Liver (tissue), 9 donors: ENCODE measurements around the gene ZNF331. TPM values are rescaled to one million over a fixed set of nuclear protein-coding genes. Genes with fewer than 3 reads are reported as not detected.

Experiments used
- DNase-seq: peaks from one replicate; pipeline ENCODE4 v3.0.0-alpha.2; 2017; ENCODE audit warnings: low spot score
- H3K27ac ChIP-seq, 2 donors: one replicate each; pipeline ENCODE4 v1.7.0; 2013; ENCODE audit warnings: inconsistent platforms in 2 of 2, low read length in 2 of 2, control low read depth in 1 of 2, low read depth in 1 of 2, mild to moderate bottlenecking in 1 of 2
- H3K27me3 ChIP-seq, 4 donors: one replicate each; pipeline versions ENCODE4 v1.6.1 to v1.7.0; 2013; ENCODE audit warnings: low read length in 3 of 4, inconsistent platforms in 1 of 4, mild to moderate bottlenecking in 1 of 4, moderate library complexity in 1 of 4; ENCODE audit not compliant: control insufficient read depth in 4 of 4, insufficient read depth in 4 of 4
- H3K36me3 ChIP-seq, 4 donors: one replicate each; pipeline versions ENCODE4 v1.6.1 to v1.7.0; 2013; ENCODE audit warnings: low read length in 3 of 4, mild to moderate bottlenecking in 3 of 4, low read depth in 1 of 4, moderate library complexity in 1 of 4; ENCODE audit not compliant: control insufficient read depth in 4 of 4, insufficient read depth in 3 of 4
- H3K4me1 ChIP-seq, 4 donors: one replicate each; pipeline versions ENCODE4 v1.6.1 to v1.7.0; 2013; ENCODE audit warnings: low read length in 3 of 4, mild to moderate bottlenecking in 3 of 4, moderate library complexity in 1 of 4; ENCODE audit not compliant: control insufficient read depth in 4 of 4, insufficient read depth in 4 of 4
- H3K4me3 ChIP-seq, 3 donors: one replicate each; pipeline versions ENCODE4 v1.6.1 to v1.7.0; 2013; ENCODE audit warnings: low read length in 3 of 3, control low read depth in 1 of 3, low read depth in 1 of 3, mild to moderate bottlenecking in 1 of 3
- H3K9ac ChIP-seq, 2 donors: one replicate each; pipeline ENCODE4 v1.7.0; 2013; ENCODE audit warnings: low read length in 2 of 2, mild to moderate bottlenecking in 2 of 2, moderate library complexity in 2 of 2, control low read depth in 1 of 2, low read depth in 1 of 2
- H3K9me3 ChIP-seq, 4 donors: one replicate each; pipeline versions ENCODE4 v1.6.1 to v1.7.0; 2013; ENCODE audit warnings: low read length in 3 of 4; ENCODE audit not compliant: control insufficient read depth in 4 of 4
- ATF3 ChIP-seq: IDR thresholded peaks from 2 replicates; pipeline ENCODE4 v1.6.1; 2016; ENCODE audit warnings: antibody characterized with exemption
- EGR1 ChIP-seq, 2 donors: IDR thresholded peaks; 2 replicates each; pipeline ENCODE4 v1.6.1; 2016 to 2018; ENCODE audit warnings: antibody characterized with exemption in 2 of 2, low read depth in 2 of 2
- FOXA1 ChIP-seq: IDR thresholded peaks from 2 replicates; pipeline ENCODE4 v1.6.1; 2016; ENCODE audit warnings: antibody characterized with exemption
- FOXA2 ChIP-seq: IDR thresholded peaks from 2 replicates; pipeline ENCODE4 v1.6.1; 2016; ENCODE audit warnings: antibody characterized with exemption
- GABPA ChIP-seq, 2 donors: IDR thresholded peaks in 1 of 2; conservative IDR thresholded peaks in 1 of 2; 2 replicates each; pipeline ENCODE4 v1.6.1; 2016; ENCODE audit warnings: antibody characterized with exemption in 2 of 2, mild to moderate bottlenecking in 1 of 2, moderate library complexity in 1 of 2
- HNF4A ChIP-seq, 2 donors: conservative IDR thresholded peaks; 2 replicates each; pipeline ENCODE4 v1.6.1; 2016; ENCODE audit warnings: antibody characterized with exemption in 2 of 2, mild to moderate bottlenecking in 2 of 2
- HNF4G ChIP-seq: IDR thresholded peaks from 2 replicates; pipeline ENCODE4 v1.6.1; 2016; ENCODE audit warnings: antibody characterized with exemption
- MAX ChIP-seq: IDR thresholded peaks from 2 replicates; pipeline ENCODE4 v1.6.1; 2016; ENCODE audit warnings: antibody characterized with exemption
- RAD21 ChIP-seq, 2 donors: IDR thresholded peaks; 2 replicates each; pipeline ENCODE4 v1.6.1; 2016; ENCODE audit warnings: antibody characterized with exemption in 2 of 2, mild to moderate bottlenecking in 2 of 2
- REST ChIP-seq: IDR thresholded peaks from 2 replicates; pipeline ENCODE4 v1.6.1; 2016; ENCODE audit warnings: antibody characterized with exemption, mild to moderate bottlenecking
- RXRA ChIP-seq, 2 donors: IDR thresholded peaks; 2 replicates each; pipeline ENCODE4 v1.6.1; 2017 to 2018; ENCODE audit warnings: antibody characterized with exemption in 2 of 2, mild to moderate bottlenecking in 1 of 2
- SP1 ChIP-seq: IDR thresholded peaks from 2 replicates; pipeline ENCODE4 v1.6.1; 2018; ENCODE audit warnings: antibody characterized with exemption, mild to moderate bottlenecking
- TAF1 ChIP-seq: conservative IDR thresholded peaks from 2 replicates; pipeline ENCODE4 v1.6.1; 2016; ENCODE audit warnings: antibody characterized with exemption, mild to moderate bottlenecking
- YY1 ChIP-seq: IDR thresholded peaks from 2 replicates; pipeline ENCODE4 v1.6.1; 2016; ENCODE audit warnings: antibody characterized with exemption, mild to moderate bottlenecking
- WGBS: extraction: QIAGEN DNeasy Blood & Tissue Kit; methylation state at CpG from one replicate; pipeline ENCODE4 v1.1.7; 2013; 5-methylcytosine and 5-hydroxymethylcytosine counted together
- polyA plus RNA-seq, 2 donors: library from polyadenylated mRNA; stranded (reverse) in 1 of 2; unstranded in 1 of 2; fragments of 200-250 nt in 1 of 2; fragments of >200 nt in 1 of 2; fragmentation: Nextera tagmentation in 1 of 2; extraction: Ambion mirVana in 1 of 2; gene quantifications; one replicate each; pipeline versions ENCODE4 v1.2.1 to v1.2.3, GENCODE V29; 2013 to 2015
- total RNA-seq, 2 donors: library from RNA; depleted of rRNA; stranded (reverse); fragments of >200 nt; gene quantifications; one replicate each; pipeline ENCODE4 v1.2.3, GENCODE V29; 2014
- TF ChIP-seq, protein P1 (sequence below): fragments of 150-350 bp; IDR thresholded peaks from 2 replicates; pipeline ENCODE4 v1.5.1; 2017; ENCODE audit warnings: improper control_type of control experiment, low read depth, low read length; ENCODE audit not compliant: missing input control
- TF ChIP-seq, protein P2 (sequence below): IDR thresholded peaks from 2 replicates; pipeline ENCODE4 v1.6.1; 2016; ENCODE audit warnings: antibody characterized with exemption
- donor health status: healthy.
- donor health status: healthy.
- donor health status: healthy.
- donor health status: healthy.
- donor health status: healthy.

ZNF331 gene
- total and polyA plus RNA-seq, 4 donors = 2.8 to 9.7 (median 5.7) TPM

DNA sequence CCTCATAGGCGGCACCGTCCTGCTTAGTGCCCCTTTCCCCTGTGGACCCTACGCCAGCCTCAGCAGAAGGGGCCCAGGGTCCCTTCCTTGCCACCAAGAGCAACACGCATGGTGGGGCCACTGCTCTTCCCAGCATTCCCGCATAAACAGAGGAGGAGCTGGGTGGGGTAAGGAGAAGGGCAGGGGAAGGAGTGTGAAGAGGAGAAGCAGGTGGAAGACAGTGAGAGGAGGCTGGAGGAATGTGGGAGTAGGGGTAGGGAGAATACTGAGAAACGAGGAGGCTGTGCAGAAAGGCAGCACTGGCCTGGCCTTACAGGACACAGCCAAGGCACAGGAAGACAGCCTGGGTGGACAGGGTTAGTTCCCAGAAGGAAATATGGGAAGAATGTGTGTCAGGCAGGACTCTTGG, 43.9 kb downstream of the ZNF331 start:
- TF ChIP-seq FOXA2 = no peak
- TF ChIP-seq, protein P1, sequence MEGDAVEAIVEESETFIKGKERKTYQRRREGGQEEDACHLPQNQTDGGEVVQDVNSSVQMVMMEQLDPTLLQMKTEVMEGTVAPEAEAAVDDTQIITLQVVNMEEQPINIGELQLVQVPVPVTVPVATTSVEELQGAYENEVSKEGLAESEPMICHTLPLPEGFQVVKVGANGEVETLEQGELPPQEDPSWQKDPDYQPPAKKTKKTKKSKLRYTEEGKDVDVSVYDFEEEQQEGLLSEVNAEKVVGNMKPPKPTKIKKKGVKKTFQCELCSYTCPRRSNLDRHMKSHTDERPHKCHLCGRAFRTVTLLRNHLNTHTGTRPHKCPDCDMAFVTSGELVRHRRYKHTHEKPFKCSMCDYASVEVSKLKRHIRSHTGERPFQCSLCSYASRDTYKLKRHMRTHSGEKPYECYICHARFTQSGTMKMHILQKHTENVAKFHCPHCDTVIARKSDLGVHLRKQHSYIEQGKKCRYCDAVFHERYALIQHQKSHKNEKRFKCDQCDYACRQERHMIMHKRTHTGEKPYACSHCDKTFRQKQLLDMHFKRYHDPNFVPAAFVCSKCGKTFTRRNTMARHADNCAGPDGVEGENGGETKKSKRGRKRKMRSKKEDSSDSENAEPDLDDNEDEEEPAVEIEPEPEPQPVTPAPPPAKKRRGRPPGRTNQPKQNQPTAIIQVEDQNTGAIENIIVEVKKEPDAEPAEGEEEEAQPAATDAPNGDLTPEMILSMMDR = no peak
- no peak for TF ChIP-seq REST
- no peak for TF ChIP-seq MAX
- no peak for TF ChIP-seq TAF1
- TF ChIP-seq EGR1 (IDR thresholded peaks at IDR 0.05; ENCODE audit: low read depth in 2 of 2) = no peak
- TF ChIP-seq, protein P2, sequence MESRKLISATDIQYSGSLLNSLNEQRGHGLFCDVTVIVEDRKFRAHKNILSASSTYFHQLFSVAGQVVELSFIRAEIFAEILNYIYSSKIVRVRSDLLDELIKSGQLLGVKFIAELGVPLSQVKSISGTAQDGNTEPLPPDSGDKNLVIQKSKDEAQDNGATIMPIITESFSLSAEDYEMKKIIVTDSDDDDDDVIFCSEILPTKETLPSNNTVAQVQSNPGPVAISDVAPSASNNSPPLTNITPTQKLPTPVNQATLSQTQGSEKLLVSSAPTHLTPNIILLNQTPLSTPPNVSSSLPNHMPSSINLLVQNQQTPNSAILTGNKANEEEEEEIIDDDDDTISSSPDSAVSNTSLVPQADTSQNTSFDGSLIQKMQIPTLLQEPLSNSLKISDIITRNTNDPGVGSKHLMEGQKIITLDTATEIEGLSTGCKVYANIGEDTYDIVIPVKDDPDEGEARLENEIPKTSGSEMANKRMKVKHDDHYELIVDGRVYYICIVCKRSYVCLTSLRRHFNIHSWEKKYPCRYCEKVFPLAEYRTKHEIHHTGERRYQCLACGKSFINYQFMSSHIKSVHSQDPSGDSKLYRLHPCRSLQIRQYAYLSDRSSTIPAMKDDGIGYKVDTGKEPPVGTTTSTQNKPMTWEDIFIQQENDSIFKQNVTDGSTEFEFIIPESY = no peak
- H3K9me3 ChIP-seq = peaks cover 10 to 44% (median 26%) of the 10 kb centered on the region in 4 donors
- WGBS = 69% methylated on average over 6 of the region's 6 CpGs
- H3K9ac ChIP-seq = no peak overlapping the region
- H3K27ac ChIP-seq = no peak overlapping the region
- peak overlapping the region in 2 of 3 donors; percentile 12 to 24 for H3K4me3 ChIP-seq
- H3K4me1 ChIP-seq = no peaks in the 10 kb centered on the region
- no peak for DNase-seq
- peaks cover 2 to 16% (median 10%) of the 10 kb centered on the region in 4 donors for H3K36me3 ChIP-seq
- H3K27me3 ChIP-seq = no peaks in the 10 kb centered on the region

- H3K9ac ChIP-seq = no peak overlapping the region
- H3K4me1 ChIP-seq = no peaks in the 10 kb centered on the region
- TF ChIP-seq, protein P1 = no peak
- TF ChIP-seq RAD21 (IDR thresholded peaks at IDR 0.05) (no peak), FOXA2 (no peak), HNF4G (no peak), EGR1 (IDR thresholded peaks at IDR 0.05; ENCODE audit: low read depth in 2 of 2) (no peak), GABPA (IDR thresholded peaks at IDR 0.05 in 1 of 2, conservative IDR thresholded peaks at IDR 0.05 in 1 of 2) (no peak), YY1 (no peak), MAX (no peak), HNF4A (conservative IDR thresholded peaks at IDR 0.05) (no peak), REST (no peak), ATF3 (no peak), SP1 (no peak), RXRA (IDR thresholded peaks at IDR 0.05) (no peak), TAF1 (no peak), FOXA1 (no peak)
- H3K27me3 ChIP-seq = no peaks in the 10 kb centered on the region
- DNase-seq = no peak
- H3K9me3 ChIP-seq = peaks cover 0 to 31% (median 17%) of the 10 kb centered on the region in 4 donors
- peaks cover 0 to 3% (median under 1%) of the 10 kb centered on the region in 4 donors for H3K36me3 ChIP-seq
- no peak overlapping the region for H3K4me3 ChIP-seq
- H3K27ac ChIP-seq = no peak overlapping the region
- WGBS = 93% methylated on average over 3 of the region's 3 CpGs
Measured at GRCh38 chr19:53583181-53583580, 45.2 kb downstream of the ZNF331 start.
